Activated T-cell treated with anti-CD3 and anti-CD28 coated beads, Interleukin-2, amount 50 U/mL, for 72 hours (primary cell): ENCODE results near the gene CAPN10. TPM values are rescaled to one million over a fixed set of nuclear protein-coding genes. Genes with fewer than 3 reads are reported as not detected.

Source experiments
- ATAC-seq, 2 donors: fragments of 150-1000 bp; cut with Tn5 transposase; replicated peaks in 1 of 2; 2 replicates each; pipeline ENCODE4 v1.10.0; 2021; ENCODE audit warnings: moderate library complexity in 2 of 2, mild to moderate bottlenecking in 1 of 2
- DNase-seq, 2 donors: peaks; one replicate each; pipeline ENCODE4 v3.0.0; 2021 to 2022; ENCODE audit warnings: mixed read lengths in 1 of 2
- H3K27ac Mint-ChIP-seq: one replicate; pipeline ENCODE4 v1.8.0; 2022; ENCODE audit warnings: mild to moderate bottlenecking, moderate library complexity, mixed read lengths
- H3K27me3 Mint-ChIP-seq: one replicate; pipeline ENCODE4 v1.8.0; 2022; ENCODE audit warnings: low read depth, mixed read lengths
- H3K36me3 Mint-ChIP-seq, 2 donors: one replicate each; pipeline ENCODE4 v1.8.0; 2022; ENCODE audit warnings: mixed read lengths in 2 of 2, mild to moderate bottlenecking in 1 of 2; ENCODE audit not compliant: insufficient read depth in 2 of 2
- H3K4me1 Mint-ChIP-seq: one replicate; pipeline ENCODE4 v1.8.0; 2022; ENCODE audit warnings: low read depth, mixed read lengths
- H3K4me3 Mint-ChIP-seq, 2 donors: one replicate each; pipeline ENCODE4 v1.8.0; 2022; ENCODE audit warnings: mild to moderate bottlenecking in 2 of 2, mixed read lengths in 2 of 2, moderate library complexity in 2 of 2
- H3K9me3 Mint-ChIP-seq, 2 donors: one replicate each; pipeline ENCODE4 v1.8.0; 2022; ENCODE audit warnings: mixed read lengths in 2 of 2
- total RNA-seq, 2 donors: library from RNA; stranded (reverse); gene quantifications; one replicate each; pipeline ENCODE4 v1.2.3, GENCODE V29; 2022

CAPN10 gene
- total RNA-seq, 2 donors from 2014 or later, result 36.9 to 43.7 TPM

GRCh38 chr2:240573516-240574385 lies 12.8 kb upstream of the CAPN10 start:
- peaks cover 32% of the 10 kb centered on the region for H3K4me1 Mint-ChIP-seq
- peaks cover 0 to 2% of the 10 kb centered on the region in 2 donors for H3K36me3 Mint-ChIP-seq
- H3K4me3 Mint-ChIP-seq, result no peak overlapping the region
- H3K27ac Mint-ChIP-seq, result no peak overlapping the region
- H3K27me3 Mint-ChIP-seq, result no peaks in the 10 kb centered on the region
- DNase-seq, result no peak
- H3K9me3 Mint-ChIP-seq, result no peaks in the 10 kb centered on the region
- ATAC-seq, result no peak

- no peaks in the 10 kb centered on the region for H3K27me3 Mint-ChIP-seq
- H3K4me1 Mint-ChIP-seq, result peaks cover 35% of the 10 kb centered on the region
- H3K36me3 Mint-ChIP-seq, result peaks cover 0 to 2% of the 10 kb centered on the region in 2 donors
- no peak overlapping the region for H3K4me3 Mint-ChIP-seq
- H3K9me3 Mint-ChIP-seq, result no peaks in the 10 kb centered on the region
- ATAC-seq, result no peak
- no peak for DNase-seq
- H3K27ac Mint-ChIP-seq, result no peak overlapping the region
Measured at GRCh38 chr2:240574386-240575100, 12.0 kb upstream of the CAPN10 start.

- no peaks in the 10 kb centered on the region for H3K27me3 Mint-ChIP-seq
- H3K36me3 Mint-ChIP-seq, result peaks cover 0 to 6% of the 10 kb centered on the region in 2 donors
- H3K9me3 Mint-ChIP-seq, result no peaks in the 10 kb centered on the region
- no peak overlapping the region for H3K27ac Mint-ChIP-seq
- ATAC-seq, result no peak
- no peak overlapping the region for H3K4me3 Mint-ChIP-seq
- no peak for DNase-seq
- H3K4me1 Mint-ChIP-seq, result peaks cover 35% of the 10 kb centered on the region
Measured at GRCh38 chr2:240575101-240575965, 11.2 kb upstream of the CAPN10 start.

GRCh38 chr2:240576036-240576435 lies 10.5 kb upstream of the CAPN10 start:
- no peak overlapping the region for H3K27ac Mint-ChIP-seq
- no peaks in the 10 kb centered on the region for H3K9me3 Mint-ChIP-seq
- H3K4me3 Mint-ChIP-seq, result no peak overlapping the region
- H3K27me3 Mint-ChIP-seq, result no peaks in the 10 kb centered on the region
- H3K4me1 Mint-ChIP-seq, result peaks cover 34% of the 10 kb centered on the region
- H3K36me3 Mint-ChIP-seq, result peaks cover 2 to 13% of the 10 kb centered on the region in 2 donors
- ATAC-seq, result no peak
- DNase-seq, result no peak

- Mint-ChIP-seq H3K27ac (no peak overlapping the region), H3K4me1 (peaks cover 28% of the 10 kb centered on the region), H3K36me3 (peaks cover 2 to 15% of the 10 kb centered on the region in 2 donors), H3K4me3 (no peak overlapping the region), H3K9me3 (no peaks in the 10 kb centered on the region), H3K27me3 (no peaks in the 10 kb centered on the region)
- no peak for DNase-seq
- ATAC-seq, result no peak
Measured at GRCh38 chr2:240576436-240577205, 9.9 kb upstream of the CAPN10 start.

- Mint-ChIP-seq H3K27me3 (no peaks in the 10 kb centered on the region), H3K27ac (no peak overlapping the region), H3K4me3 (no peak overlapping the region), H3K36me3 (peaks cover 2 to 15% of the 10 kb centered on the region in 2 donors), H3K4me1 (peaks cover 27% of the 10 kb centered on the region), H3K9me3 (no peaks in the 10 kb centered on the region)
- ATAC-seq, result no peak
- DNase-seq, result no peak
Measured at GRCh38 chr2:240577281-240578109, 9.0 kb upstream of the CAPN10 start.

- Mint-ChIP-seq H3K4me1 (peaks cover 33% of the 10 kb centered on the region), H3K4me3 (no peak overlapping the region), H3K9me3 (no peaks in the 10 kb centered on the region), H3K27ac (no peak overlapping the region), H3K27me3 (no peaks in the 10 kb centered on the region), H3K36me3 (peaks cover 2 to 15% of the 10 kb centered on the region in 2 donors)
- no peak for ATAC-seq
- no peak for DNase-seq
Measured at GRCh38 chr2:240578110-240578450, 8.5 kb upstream of the CAPN10 start.

- DNase-seq (no peak), ATAC-seq (no peak)
- Mint-ChIP-seq H3K36me3 (peaks cover 2 to 15% of the 10 kb centered on the region in 2 donors), H3K27ac (peak overlapping the region; percentile 16), H3K27me3 (no peaks in the 10 kb centered on the region), H3K9me3 (no peaks in the 10 kb centered on the region), H3K4me3 (no peak overlapping the region), H3K4me1 (peaks cover 37% of the 10 kb centered on the region)
Measured at GRCh38 chr2:240578488-240578887, 8.0 kb upstream of the CAPN10 start.

- peak overlapping the region; percentile 33 to 60 for H3K4me3 Mint-ChIP-seq
- H3K27me3 Mint-ChIP-seq, result no peaks in the 10 kb centered on the region
- ATAC-seq (peak; percentile 10 to 33), DNase-seq (no peak)
- H3K4me1 Mint-ChIP-seq, result peaks cover 42% of the 10 kb centered on the region
- H3K36me3 Mint-ChIP-seq, result peaks cover 2 to 15% of the 10 kb centered on the region in 2 donors
- peak overlapping the region; percentile 68 for H3K27ac Mint-ChIP-seq
- H3K9me3 Mint-ChIP-seq, result no peaks in the 10 kb centered on the region
Measured at GRCh38 chr2:240579071-240579762, 7.3 kb upstream of the CAPN10 start.

- H3K4me3 Mint-ChIP-seq, result peak overlapping the region; percentile 33 to 60
- ATAC-seq (peak; percentile 83 to 87), DNase-seq (peak; percentile 80 to 83)
- H3K4me1 Mint-ChIP-seq, result peaks cover 49% of the 10 kb centered on the region
- H3K36me3 Mint-ChIP-seq, result peaks cover 2 to 15% of the 10 kb centered on the region in 2 donors
- no peaks in the 10 kb centered on the region for H3K27me3 Mint-ChIP-seq
- no peaks in the 10 kb centered on the region for H3K9me3 Mint-ChIP-seq
- peak overlapping the region; percentile 68 for H3K27ac Mint-ChIP-seq
Measured at GRCh38 chr2:240579771-240580614, 6.5 kb upstream of the CAPN10 start.

GRCh38 chr2:240581811-240582210 lies 4.7 kb upstream of the CAPN10 start:
- no peaks in the 10 kb centered on the region for H3K9me3 Mint-ChIP-seq
- ATAC-seq, result no peak
- no peak overlapping the region for H3K4me3 Mint-ChIP-seq
- no peaks in the 10 kb centered on the region for H3K27me3 Mint-ChIP-seq
- H3K36me3 Mint-ChIP-seq, result peaks cover 2 to 15% of the 10 kb centered on the region in 2 donors
- peaks cover 51% of the 10 kb centered on the region for H3K4me1 Mint-ChIP-seq
- no peak overlapping the region for H3K27ac Mint-ChIP-seq
- DNase-seq, result no peak
